Neural cell (in vitro differentiated cells): ENCODE results near the gene ZNF662. TPM values are rescaled to one million over a fixed set of nuclear protein-coding genes. Genes with fewer than 3 reads are reported as not detected.

ENCODE experiments used
- H2AFZ ChIP-seq: fragments of 200-600, 300-800 bp; sonication (generic), shearing (Covaris generic); 2 replicates; pipeline ENCODE4 v1.6.0; 2014; ENCODE audit warnings: low read depth, mild to moderate bottlenecking, antibody characterized with exemption, low read length, moderate library complexity
- H3F3A ChIP-seq: fragments of 200-600 bp; shearing (Covaris generic); 2 replicates; pipeline ENCODE4 v1.6.1; 2016; ENCODE audit warnings: mild to moderate bottlenecking, moderate library complexity, mixed read lengths, antibody characterized with exemption, low read length; ENCODE audit not compliant: insufficient read depth, poor library complexity, severe bottlenecking
- H3K27ac ChIP-seq: fragments of 200-600, 300-800 bp; sonication (generic), shearing (Covaris generic); 2 replicates; pipeline ENCODE4 v1.5.1; 2014; ENCODE audit warnings: mild to moderate bottlenecking, low read length, moderate library complexity
- H3K27me3 ChIP-seq: fragments of 300-800, 200-600 bp; sonication (generic), shearing (Covaris generic); 2 replicates; pipeline ENCODE4 v1.6.0; 2014; ENCODE audit warnings: mild to moderate bottlenecking, low read depth, low read length, moderate library complexity; ENCODE audit not compliant: insufficient read depth
- H3K36me3 ChIP-seq: fragments of 300-800, 200-600 bp; sonication (generic), shearing (Covaris generic); 2 replicates; pipeline ENCODE4 v1.5.1; 2014; ENCODE audit warnings: mild to moderate bottlenecking, antibody characterized with exemption, low read length, moderate library complexity; ENCODE audit not compliant: insufficient read depth
- H3K4me2 ChIP-seq: fragments of 300-800, 200-600 bp; sonication (generic), shearing (Covaris generic); 2 replicates; pipeline ENCODE4 v1.6.0; 2014; ENCODE audit warnings: mild to moderate bottlenecking, low read length
- H3K4me3 ChIP-seq: fragments of 300-800, 200-600 bp; sonication (generic), shearing (Covaris generic); 2 replicates; pipeline ENCODE4 v1.5.1; 2014; ENCODE audit warnings: mild to moderate bottlenecking, low read length, moderate library complexity
- H3K79me2 ChIP-seq: fragments of 200-600 bp; shearing (Covaris generic); replicated peaks from 2 replicates; pipeline ENCODE4 v1.6.0; 2014; ENCODE audit warnings: mild to moderate bottlenecking, low read length, moderate library complexity; ENCODE audit not compliant: insufficient read depth
- H3K9ac ChIP-seq: fragments of 300-800, 200-600 bp; sonication (generic), shearing (Covaris generic); 2 replicates; pipeline ENCODE4 v1.6.1; 2016; ENCODE audit warnings: mild to moderate bottlenecking, low read length, mixed read lengths
- H3K9me2 ChIP-seq: fragments of 200-600 bp; shearing (Covaris generic); 2 replicates; pipeline ENCODE4 v1.6.1; 2016; ENCODE audit warnings: mild to moderate bottlenecking, low read length, mixed read lengths; ENCODE audit not compliant: insufficient read depth
- H3K9me3 ChIP-seq: fragments of 200-600, 300-800 bp; sonication (generic), shearing (Covaris generic); 2 replicates; pipeline ENCODE4 v1.6.1; 2016; ENCODE audit warnings: mild to moderate bottlenecking, mixed run types, low read length, moderate library complexity, mixed read lengths
- H4K20me1 ChIP-seq: fragments of 200-600 bp; shearing (Covaris generic); 2 replicates; pipeline ENCODE4 v1.6.1; 2016; ENCODE audit warnings: mild to moderate bottlenecking, mixed run types; ENCODE audit not compliant: insufficient read depth
- EP300 ChIP-seq: fragments of 450-650 bp; conservative IDR thresholded peaks from 2 replicates; pipeline ENCODE4 v1.6.1; 2014; ENCODE audit warnings: antibody characterized with exemption, mild to moderate bottlenecking, moderate library complexity; ENCODE audit not compliant: poor library complexity, severe bottlenecking
- EZH2 ChIP-seq: fragments of 200-600, 300-800 bp; shearing (Covaris generic), sonication (generic); IDR thresholded peaks from 2 replicates; pipeline ENCODE4 v1.6.1; 2014; ENCODE audit warnings: antibody characterized with exemption, low read length, borderline replicate concordance, mild to moderate bottlenecking; ENCODE audit not compliant: insufficient read depth, poor library complexity, severe bottlenecking
- MXI1 ChIP-seq: fragments of 450-650 bp; conservative IDR thresholded peaks from 2 replicates; pipeline ENCODE4 v1.6.1; 2014; ENCODE audit warnings: antibody characterized with exemption, mild to moderate bottlenecking; ENCODE audit not compliant: poor library complexity, severe bottlenecking
- POLR2AphosphoS5 ChIP-seq: IDR thresholded peaks from 2 replicates; pipeline ENCODE4 v1.6.1; 2012
- RAD21 ChIP-seq: fragments of 450-650 bp; conservative IDR thresholded peaks from 2 replicates; pipeline ENCODE4 v1.6.1; 2014; ENCODE audit warnings: antibody characterized with exemption, mild to moderate bottlenecking, moderate library complexity
- SMC3 ChIP-seq: fragments of 450-650 bp; conservative IDR thresholded peaks from 2 replicates; pipeline ENCODE4 v1.6.1; 2014; ENCODE audit warnings: antibody characterized with exemption, mild to moderate bottlenecking, moderate library complexity; ENCODE audit not compliant: poor library complexity
- TAF1 ChIP-seq: IDR thresholded peaks from 2 replicates; pipeline ENCODE4 v1.6.1; 2012; ENCODE audit warnings: low read depth
- polyA plus RNA-seq: library from polyadenylated mRNA; depleted of rRNA; stranded (reverse); fragments of >200 nt; gene quantifications from 2 replicates; pipeline ENCODE4 v1.2.3, GENCODE V29; 2014
- TF ChIP-seq, protein P1 (sequence below): fragments of 450-650 bp; IDR thresholded peaks from 2 replicates; pipeline ENCODE4 v1.5.1; 2014; ENCODE audit warnings: antibody characterized with exemption, mild to moderate bottlenecking, moderate library complexity; ENCODE audit not compliant: poor library complexity, severe bottlenecking
- TF ChIP-seq, protein P2 (sequence below): IDR thresholded peaks from 2 replicates; pipeline ENCODE4 v1.6.1; 2012; ENCODE audit warnings: borderline replicate concordance

The ZNF662 gene
- polyA plus RNA-seq, 1 donor from 2014 or later: not detected

DNA sequence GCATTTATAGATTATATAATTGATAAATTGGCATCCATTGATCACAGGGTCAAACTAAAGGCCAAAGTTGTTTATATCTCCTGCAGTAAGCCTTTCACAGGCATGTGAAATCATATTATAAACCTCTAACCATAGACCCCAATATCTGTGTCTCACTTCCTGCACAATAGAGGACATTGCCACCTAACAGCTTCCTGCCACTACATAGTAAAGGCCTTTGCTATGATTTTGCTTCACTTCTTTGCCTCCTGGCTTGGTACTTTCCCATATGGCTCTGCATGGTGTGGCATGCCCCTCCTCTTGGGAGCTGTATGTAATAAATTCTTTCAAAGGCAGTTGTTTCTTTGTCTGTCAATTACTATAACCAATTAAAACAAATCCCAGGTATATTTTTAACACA, 20.4 kb downstream of the ZNF662 start:
- Histone ChIP-seq H3K79me2 (no peaks in the 10 kb centered on the region), H4K20me1 (no peaks in the 10 kb centered on the region), H3K4me2 (no peak overlapping the region), H3K9me2 (no peaks in the 10 kb centered on the region), H3K36me3 (no peaks in the 10 kb centered on the region), H3K27me3 (no peaks in the 10 kb centered on the region), H3K9ac (no peak overlapping the region), H3K9me3 (no peaks in the 10 kb centered on the region), H3F3A (no peaks in the 10 kb centered on the region), H3K4me3 (no peak overlapping the region), H2AFZ (no peak overlapping the region), H3K27ac (no peak overlapping the region)
- TF ChIP-seq, protein P1, sequence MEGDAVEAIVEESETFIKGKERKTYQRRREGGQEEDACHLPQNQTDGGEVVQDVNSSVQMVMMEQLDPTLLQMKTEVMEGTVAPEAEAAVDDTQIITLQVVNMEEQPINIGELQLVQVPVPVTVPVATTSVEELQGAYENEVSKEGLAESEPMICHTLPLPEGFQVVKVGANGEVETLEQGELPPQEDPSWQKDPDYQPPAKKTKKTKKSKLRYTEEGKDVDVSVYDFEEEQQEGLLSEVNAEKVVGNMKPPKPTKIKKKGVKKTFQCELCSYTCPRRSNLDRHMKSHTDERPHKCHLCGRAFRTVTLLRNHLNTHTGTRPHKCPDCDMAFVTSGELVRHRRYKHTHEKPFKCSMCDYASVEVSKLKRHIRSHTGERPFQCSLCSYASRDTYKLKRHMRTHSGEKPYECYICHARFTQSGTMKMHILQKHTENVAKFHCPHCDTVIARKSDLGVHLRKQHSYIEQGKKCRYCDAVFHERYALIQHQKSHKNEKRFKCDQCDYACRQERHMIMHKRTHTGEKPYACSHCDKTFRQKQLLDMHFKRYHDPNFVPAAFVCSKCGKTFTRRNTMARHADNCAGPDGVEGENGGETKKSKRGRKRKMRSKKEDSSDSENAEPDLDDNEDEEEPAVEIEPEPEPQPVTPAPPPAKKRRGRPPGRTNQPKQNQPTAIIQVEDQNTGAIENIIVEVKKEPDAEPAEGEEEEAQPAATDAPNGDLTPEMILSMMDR: no peak
- TF ChIP-seq MXI1 (no peak), EZH2 (no peak)

DNA sequence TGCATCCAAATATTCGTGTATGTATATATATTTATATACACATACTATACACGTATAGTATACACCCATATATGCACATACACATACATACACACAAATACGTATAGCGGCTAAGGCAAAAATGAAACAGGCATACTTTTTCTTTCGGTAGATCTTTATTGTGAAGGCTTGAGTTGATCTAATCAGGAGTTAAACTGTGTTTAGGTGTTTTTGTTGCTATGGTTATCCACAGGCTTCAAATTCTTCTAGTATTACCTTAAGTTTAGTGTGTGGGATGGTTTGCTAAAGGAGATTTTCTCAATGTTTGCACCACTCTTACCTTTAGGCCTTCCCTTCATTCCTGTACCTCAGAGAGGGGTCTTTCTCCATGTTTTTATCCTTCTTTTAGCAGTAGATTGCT, 28.2 kb downstream of the ZNF662 start:
- Histone ChIP-seq H3K36me3 (no peaks in the 10 kb centered on the region), H4K20me1 (no peaks in the 10 kb centered on the region), H3K79me2 (no peaks in the 10 kb centered on the region), H3K4me3 (no peak overlapping the region), H3K27ac (no peak overlapping the region), H2AFZ (no peak overlapping the region), H3K27me3 (no peaks in the 10 kb centered on the region), H3K4me2 (no peak overlapping the region), H3K9me2 (no peaks in the 10 kb centered on the region), H3K9ac (no peak overlapping the region), H3F3A (no peaks in the 10 kb centered on the region), H3K9me3 (no peaks in the 10 kb centered on the region)
- no peak for TF ChIP-seq POLR2AphosphoS5
- no peak for TF ChIP-seq RAD21
- TF ChIP-seq, protein P1: no peak
- no peak for TF ChIP-seq MXI1

DNA sequence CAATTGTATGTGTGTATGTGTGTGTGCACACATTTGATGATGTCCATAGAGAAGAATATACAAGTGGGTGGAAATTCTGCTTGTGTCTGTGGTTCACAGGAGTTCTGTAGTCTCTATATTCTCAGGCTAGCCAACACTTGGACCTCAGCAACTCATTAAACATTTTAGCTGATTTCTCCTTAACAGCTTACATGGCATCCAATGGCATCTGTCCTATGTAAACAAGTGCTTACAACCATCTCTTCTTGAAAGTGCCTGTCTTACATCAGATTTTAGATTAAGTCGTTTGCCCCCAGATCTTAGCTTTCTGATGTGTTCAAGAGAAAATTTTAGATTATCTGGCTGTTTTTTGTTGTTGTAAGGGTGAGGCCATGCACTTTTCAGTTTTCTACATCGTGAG, 29.0 kb downstream of the ZNF662 start:
- H3K36me3 ChIP-seq: no peaks in the 10 kb centered on the region
- H3K4me3 ChIP-seq: no peak overlapping the region
- no peaks in the 10 kb centered on the region for H3K9me2 ChIP-seq
- H3F3A ChIP-seq: no peaks in the 10 kb centered on the region
- H3K4me2 ChIP-seq: no peak overlapping the region
- H3K27ac ChIP-seq: no peak overlapping the region
- H3K9me3 ChIP-seq: no peaks in the 10 kb centered on the region
- TF ChIP-seq EZH2 (no peak), TAF1 (no peak), POLR2AphosphoS5 (no peak), MXI1 (no peak), SMC3 (no peak), EP300 (no peak), RAD21 (no peak)
- TF ChIP-seq, protein P2, sequence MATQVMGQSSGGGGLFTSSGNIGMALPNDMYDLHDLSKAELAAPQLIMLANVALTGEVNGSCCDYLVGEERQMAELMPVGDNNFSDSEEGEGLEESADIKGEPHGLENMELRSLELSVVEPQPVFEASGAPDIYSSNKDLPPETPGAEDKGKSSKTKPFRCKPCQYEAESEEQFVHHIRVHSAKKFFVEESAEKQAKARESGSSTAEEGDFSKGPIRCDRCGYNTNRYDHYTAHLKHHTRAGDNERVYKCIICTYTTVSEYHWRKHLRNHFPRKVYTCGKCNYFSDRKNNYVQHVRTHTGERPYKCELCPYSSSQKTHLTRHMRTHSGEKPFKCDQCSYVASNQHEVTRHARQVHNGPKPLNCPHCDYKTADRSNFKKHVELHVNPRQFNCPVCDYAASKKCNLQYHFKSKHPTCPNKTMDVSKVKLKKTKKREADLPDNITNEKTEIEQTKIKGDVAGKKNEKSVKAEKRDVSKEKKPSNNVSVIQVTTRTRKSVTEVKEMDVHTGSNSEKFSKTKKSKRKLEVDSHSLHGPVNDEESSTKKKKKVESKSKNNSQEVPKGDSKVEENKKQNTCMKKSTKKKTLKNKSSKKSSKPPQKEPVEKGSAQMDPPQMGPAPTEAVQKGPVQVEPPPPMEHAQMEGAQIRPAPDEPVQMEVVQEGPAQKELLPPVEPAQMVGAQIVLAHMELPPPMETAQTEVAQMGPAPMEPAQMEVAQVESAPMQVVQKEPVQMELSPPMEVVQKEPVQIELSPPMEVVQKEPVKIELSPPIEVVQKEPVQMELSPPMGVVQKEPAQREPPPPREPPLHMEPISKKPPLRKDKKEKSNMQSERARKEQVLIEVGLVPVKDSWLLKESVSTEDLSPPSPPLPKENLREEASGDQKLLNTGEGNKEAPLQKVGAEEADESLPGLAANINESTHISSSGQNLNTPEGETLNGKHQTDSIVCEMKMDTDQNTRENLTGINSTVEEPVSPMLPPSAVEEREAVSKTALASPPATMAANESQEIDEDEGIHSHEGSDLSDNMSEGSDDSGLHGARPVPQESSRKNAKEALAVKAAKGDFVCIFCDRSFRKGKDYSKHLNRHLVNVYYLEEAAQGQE: no peak
- TF ChIP-seq, protein P1: no peak
- H3K79me2 ChIP-seq: no peaks in the 10 kb centered on the region
- H3K27me3 ChIP-seq: no peaks in the 10 kb centered on the region
- no peak overlapping the region for H2AFZ ChIP-seq
- H3K9ac ChIP-seq: no peak overlapping the region
- no peaks in the 10 kb centered on the region for H4K20me1 ChIP-seq
